Sigmoid colon (tissue), 4 donors: ENCODE data around the gene SBF2.

Experiments
- POLR2A ChIP-seq, 2 donors: fragments of 450-650 bp; IDR thresholded peaks; one replicate each; pipeline ENCODE4 v1.6.1; 2016; ENCODE audit warnings: antibody characterized with exemption in 2 of 2, mild to moderate bottlenecking in 2 of 2, moderate library complexity in 2 of 2
- POLR2AphosphoS5 ChIP-seq, 4 donors: sonication (generic); formaldehyde crosslinking; IDR thresholded peaks; one replicate each; pipeline ENCODE4 v1.6.1; 2017; ENCODE audit warnings: antibody characterized with exemption in 4 of 4
- TF ChIP-seq, protein P1 (sequence below), 4 experiments: fragments of 450-650 bp in 3 of 4; fragments of 200-600 bp in 1 of 4; IDR thresholded peaks; one replicate each; pipeline ENCODE4 v1.5.1; 2016 to 2019; ENCODE audit warnings: antibody characterized with exemption in 4 of 4, mild to moderate bottlenecking in 3 of 4, moderate library complexity in 2 of 4

DNA sequence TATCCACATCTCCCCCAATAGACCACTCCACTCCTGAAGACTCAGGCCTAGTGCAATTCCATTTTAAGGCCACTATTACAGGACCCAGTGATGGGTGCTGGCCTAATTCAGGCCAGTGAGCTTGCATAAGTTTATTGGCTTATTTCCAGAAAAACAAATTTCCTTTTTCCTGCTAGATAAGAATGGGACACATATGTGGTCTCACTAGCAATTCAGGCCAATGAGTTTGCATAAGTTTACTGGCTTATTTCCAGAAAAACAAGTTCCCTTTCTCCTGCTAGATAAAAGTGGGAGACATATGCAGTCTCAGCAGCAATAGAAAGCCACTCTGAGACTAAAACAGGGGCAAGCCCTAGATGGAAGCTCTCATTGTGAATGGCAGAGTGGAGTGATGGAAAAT lies 33.2 kb upstream of the SBF2 start:
- no peak for TF ChIP-seq POLR2A (IDR thresholded peaks at IDR 0.05)
- TF ChIP-seq, protein P1, sequence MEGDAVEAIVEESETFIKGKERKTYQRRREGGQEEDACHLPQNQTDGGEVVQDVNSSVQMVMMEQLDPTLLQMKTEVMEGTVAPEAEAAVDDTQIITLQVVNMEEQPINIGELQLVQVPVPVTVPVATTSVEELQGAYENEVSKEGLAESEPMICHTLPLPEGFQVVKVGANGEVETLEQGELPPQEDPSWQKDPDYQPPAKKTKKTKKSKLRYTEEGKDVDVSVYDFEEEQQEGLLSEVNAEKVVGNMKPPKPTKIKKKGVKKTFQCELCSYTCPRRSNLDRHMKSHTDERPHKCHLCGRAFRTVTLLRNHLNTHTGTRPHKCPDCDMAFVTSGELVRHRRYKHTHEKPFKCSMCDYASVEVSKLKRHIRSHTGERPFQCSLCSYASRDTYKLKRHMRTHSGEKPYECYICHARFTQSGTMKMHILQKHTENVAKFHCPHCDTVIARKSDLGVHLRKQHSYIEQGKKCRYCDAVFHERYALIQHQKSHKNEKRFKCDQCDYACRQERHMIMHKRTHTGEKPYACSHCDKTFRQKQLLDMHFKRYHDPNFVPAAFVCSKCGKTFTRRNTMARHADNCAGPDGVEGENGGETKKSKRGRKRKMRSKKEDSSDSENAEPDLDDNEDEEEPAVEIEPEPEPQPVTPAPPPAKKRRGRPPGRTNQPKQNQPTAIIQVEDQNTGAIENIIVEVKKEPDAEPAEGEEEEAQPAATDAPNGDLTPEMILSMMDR (IDR thresholded peaks at IDR 0.05): no peak
- TF ChIP-seq POLR2AphosphoS5 (IDR thresholded peaks at IDR 0.05): peak in 2 of 4 donors; percentile 43 to 51
